ENCODE measurements around the gene SLC22A23.
A peak's percentile ranks its signal among the peaks of the same experiment; 100 is the strongest.

SLC22A23 gene

GRCh38 chr6:3285049-3285639 is 171.7 kb downstream of the SLC22A23 start:
- DNase-seq (ENCODE audit: low read depth in 2 of 2), result no peak

- DNase-seq (ENCODE audit: low read depth in 2 of 2), result no peak
These were observed 172.4 kb downstream of the SLC22A23 start for GRCh38 chr6:3284436-3284876.

- DNase-seq (ENCODE audit: low read depth in 2 of 2), result no peak
These were observed 173.0 kb downstream of the SLC22A23 start for GRCh38 chr6:3283641-3284435.

GRCh38 chr6:3283241-3283640 is 173.6 kb downstream of the SLC22A23 start:
- DNase-seq (ENCODE audit: low read depth in 2 of 2), result no peak

- DNase-seq (ENCODE audit: low read depth in 2 of 2), result peak in 1 of 2 experiments; percentile 79
These were observed 174.2 kb downstream of the SLC22A23 start for GRCh38 chr6:3282476-3283236.

- peak; percentile 33 to 79 for DNase-seq (ENCODE audit: low read depth in 2 of 2)
These were observed 175.0 kb downstream of the SLC22A23 start for GRCh38 chr6:3281631-3282475.

GRCh38 chr6:3280866-3281465 is 175.9 kb downstream of the SLC22A23 start:
- no peak for DNase-seq (ENCODE audit: low read depth in 2 of 2)

GRCh38 chr6:3280091-3280490 is 176.8 kb downstream of the SLC22A23 start:
- DNase-seq (ENCODE audit: low read depth in 2 of 2), result no peak

- no peak for DNase-seq (ENCODE audit: low read depth in 2 of 2)
These were observed 178.2 kb downstream of the SLC22A23 start for GRCh38 chr6:3278691-3279090.

GRCh38 chr6:3277851-3278416 is 178.9 kb downstream of the SLC22A23 start:
- no peak for DNase-seq (ENCODE audit: low read depth in 2 of 2)

- DNase-seq (ENCODE audit: low read depth in 2 of 2), result no peak
These were observed 179.6 kb downstream of the SLC22A23 start for GRCh38 chr6:3277251-3277650.

GRCh38 chr6:3276174-3277167 is 180.4 kb downstream of the SLC22A23 start:
- DNase-seq (ENCODE audit: low read depth in 2 of 2), result no peak

- no peak for DNase-seq (ENCODE audit: low read depth in 2 of 2)
These were observed 182.9 kb downstream of the SLC22A23 start for GRCh38 chr6:3273707-3274521.

GRCh38 chr6:3272911-3273547 is 183.8 kb downstream of the SLC22A23 start:
- no peak for DNase-seq (ENCODE audit: low read depth in 2 of 2)

- no peak for DNase-seq (ENCODE audit: low read depth in 2 of 2)
These were observed 185.1 kb downstream of the SLC22A23 start for GRCh38 chr6:3271756-3272155.

GRCh38 chr6:3270258-3270657 is 186.6 kb downstream of the SLC22A23 start:
- DNase-seq (ENCODE audit: low read depth in 2 of 2), result no peak

GRCh38 chr6:3269281-3269975 is 187.4 kb downstream of the SLC22A23 start:
- DNase-seq (ENCODE audit: low read depth in 2 of 2), result no peak

- no peak for DNase-seq (ENCODE audit: low read depth in 2 of 2)
These were observed 188.2 kb downstream of the SLC22A23 start for GRCh38 chr6:3268680-3269079.

Data from fibroblast of skin of left quadriceps (primary cell).